Aorta (tissue), 5 donors: ENCODE results near the gene TMEM53. TPM values are rescaled to one million over a fixed set of nuclear protein-coding genes. Genes with fewer than 3 reads are reported as not detected.

Experiments used
- ATAC-seq: fragments of 200-7000 bp; cut with Tn5 transposase; one replicate; pipeline ENCODE4 v1.9.1; 2022; ENCODE audit warnings: moderate library complexity; ENCODE audit not compliant: low FRiP score
- DNase-seq, 2 donors: peaks; one replicate each; pipeline ENCODE4 v3.0.0-alpha.2; 2020
- H3K27ac ChIP-seq, 2 donors: one replicate each; pipeline ENCODE4 v1.5.1; 2013; ENCODE audit warnings: low read length in 2 of 2, mild to moderate bottlenecking in 2 of 2, moderate library complexity in 2 of 2, control low read depth in 1 of 2, inconsistent platforms in 1 of 2, low read depth in 1 of 2
- H3K27me3 ChIP-seq, 2 donors: one replicate each; pipeline ENCODE4 v1.6.1; 2013; ENCODE audit warnings: control low read depth in 1 of 2, low read length in 1 of 2, mild to moderate bottlenecking in 1 of 2, moderate library complexity in 1 of 2; ENCODE audit not compliant: insufficient read depth in 2 of 2, control insufficient read depth in 1 of 2
- H3K36me3 ChIP-seq, 2 donors: one replicate each; pipeline ENCODE4 v1.6.1; 2013; ENCODE audit warnings: control low read depth in 1 of 2, low read length in 1 of 2, mild to moderate bottlenecking in 1 of 2; ENCODE audit not compliant: insufficient read depth in 2 of 2, control insufficient read depth in 1 of 2
- H3K4me1 ChIP-seq, 2 donors: one replicate each; pipeline ENCODE4 v1.6.1; 2013; ENCODE audit warnings: low read length in 2 of 2, control low read depth in 1 of 2, mild to moderate bottlenecking in 1 of 2, moderate library complexity in 1 of 2; ENCODE audit not compliant: insufficient read depth in 2 of 2, control insufficient read depth in 1 of 2
- H3K4me3 ChIP-seq, 2 donors: one replicate each; pipeline ENCODE4 v1.5.1; 2013; ENCODE audit warnings: low read length in 2 of 2, control low read depth in 1 of 2, mild to moderate bottlenecking in 1 of 2
- H3K9me3 ChIP-seq: one replicate; pipeline ENCODE4 v1.6.1; 2013; ENCODE audit warnings: mild to moderate bottlenecking, low read length; ENCODE audit not compliant: control insufficient read depth
- WGBS, 2 donors: extraction: QIAGEN DNeasy Blood & Tissue Kit; methylation state at CpG; one replicate each; pipeline ENCODE4 v1.1.7; 2013; 5-methylcytosine and 5-hydroxymethylcytosine counted together
- intact Hi-C, 2 donors: fragments of 100-400 bp; cut with DNase I; formaldehyde crosslinking; loops; one replicate each; pipeline versions ENCODE4 v1.14.2 to v1.15.0; 2022
- polyA plus RNA-seq, 2 donors: library from polyadenylated mRNA; stranded (reverse); fragments of 200-250 nt; gene quantifications; one replicate each; pipeline ENCODE4 v1.2.3, GENCODE V29; 2013
- total RNA-seq, 2 donors: library from RNA; stranded (reverse); fragmentation: NEBNext Ultra II Directional; extraction: Animal tissue kit (Norgen Biotek cat#: 25700); gene quantifications; one replicate each; pipeline ENCODE4 v1.2.1, GENCODE V29; 2021
- donor health status: healthy with polysubstance abuse.
- donor health status: Bipolar disorder and iron deficiency.
- donor health status: DM: no; HTN: no; CAD: no.
- donor health status: DM: no; HTN: no; CAD: no.
- donor health status: DM: yes; HTN: yes; CAD: no.

Gene TMEM53
- total and polyA plus RNA-seq, 4 donors, result 5.4 to 9.9 (median 7.5) TPM

GRCh38 chr1:44693900-44694299 lies 19.6 kb upstream of the TMEM53 start:
- H3K9me3 ChIP-seq, result no peaks in the 10 kb centered on the region

GRCh38 chr1:44693159-44693558 lies 18.9 kb upstream of the TMEM53 start:
- H3K27ac ChIP-seq, result no peak overlapping the region
- WGBS, 2 donors, result 84 to 90% methylated on average over 2 of the region's 2 CpGs
- ATAC-seq, result no peak
- intact Hi-C loops, result no loop called here
- H3K9me3 ChIP-seq, result no peaks in the 10 kb centered on the region
- no peaks in the 10 kb centered on the region for H3K4me1 ChIP-seq
- H3K36me3 ChIP-seq, result no peaks in the 10 kb centered on the region
- H3K27me3 ChIP-seq, result no peaks in the 10 kb centered on the region
- H3K4me3 ChIP-seq, result no peak overlapping the region
- DNase-seq, result no peak

More at GRCh38 chr1:44693900-44694299, 19.6 kb upstream of the TMEM53 start:
- WGBS, 2 donors, result 88 to 93% methylated on average over 3 of the region's 3 CpGs
- intact Hi-C loops, result no loop called here
- DNase-seq (no peak), ATAC-seq (no peak)
- no peaks in the 10 kb centered on the region for H3K36me3 ChIP-seq
- no peak overlapping the region for H3K4me3 ChIP-seq
- no peak overlapping the region for H3K27ac ChIP-seq
- H3K4me1 ChIP-seq, result no peaks in the 10 kb centered on the region
- no peaks in the 10 kb centered on the region for H3K27me3 ChIP-seq

DNA sequence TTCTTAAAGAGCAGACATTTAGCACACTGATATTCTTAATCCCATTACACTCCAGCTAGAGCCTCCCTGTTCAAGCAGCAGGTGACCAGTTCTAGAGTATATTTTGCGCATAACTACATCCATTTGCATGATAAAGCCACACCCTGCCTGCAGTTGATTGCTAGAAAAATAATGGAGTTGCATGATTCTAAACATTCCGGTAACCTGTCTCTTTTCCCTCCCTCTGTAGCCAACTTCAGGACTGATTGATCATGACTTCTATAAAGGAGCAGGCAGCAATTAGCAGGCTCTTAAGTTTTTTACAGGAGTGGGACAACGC lies 15.1 kb upstream of the TMEM53 start:
- Histone ChIP-seq H3K4me1 (no peaks in the 10 kb centered on the region), H3K4me3 (no peak overlapping the region), H3K27ac (no peak overlapping the region), H3K9me3 (no peaks in the 10 kb centered on the region), H3K27me3 (no peaks in the 10 kb centered on the region), H3K36me3 (no peaks in the 10 kb centered on the region)
- 74 to 83% methylated on average over 3 of the region's 3 CpGs for WGBS, 2 donors
- ATAC-seq (no peak), DNase-seq (no peak)
- intact Hi-C loops, result no loop called here

DNA sequence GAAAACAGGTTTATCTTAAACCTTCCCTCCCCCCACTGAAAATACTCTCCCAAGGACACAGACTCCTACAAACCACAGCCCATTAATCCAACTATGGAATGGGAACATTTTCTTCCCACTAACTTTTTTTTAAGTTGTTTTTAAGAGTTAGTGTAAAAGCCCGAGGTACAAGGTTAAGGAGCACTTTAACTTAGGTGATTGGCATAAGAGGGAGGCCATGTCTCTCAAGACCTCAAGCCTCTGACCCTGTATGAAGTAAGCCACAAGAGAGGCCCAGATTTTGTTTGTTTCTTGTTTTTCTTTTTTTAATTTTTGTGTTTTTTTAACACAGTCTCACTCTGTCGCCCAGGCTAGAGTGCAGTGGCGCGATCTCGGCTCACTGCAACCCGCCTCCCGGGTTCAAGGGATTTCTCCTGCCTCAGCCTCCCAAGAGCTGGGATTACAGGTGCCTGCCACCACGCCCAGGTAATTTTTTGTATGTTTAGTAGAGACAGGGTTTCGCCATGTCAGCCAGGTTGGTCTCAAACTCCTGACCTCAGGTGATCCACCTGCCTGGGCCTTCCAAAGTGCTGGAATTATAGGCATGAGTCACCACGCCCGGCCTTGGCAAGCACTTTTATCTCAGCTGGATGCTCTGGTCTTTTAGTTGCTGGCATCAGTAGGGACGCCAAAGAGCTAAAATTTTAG lies 14.6 kb upstream of the TMEM53 start:
- Histone ChIP-seq H3K27ac (no peak overlapping the region), H3K4me1 (no peaks in the 10 kb centered on the region), H3K27me3 (no peaks in the 10 kb centered on the region), H3K4me3 (no peak overlapping the region), H3K36me3 (no peaks in the 10 kb centered on the region), H3K9me3 (no peaks in the 10 kb centered on the region)
- ATAC-seq, result no peak
- DNase-seq, result no peak
- WGBS, 2 donors, result 84% methylated on average over 12 of the region's 12 CpGs
- intact Hi-C loops, result no loop called here

DNA sequence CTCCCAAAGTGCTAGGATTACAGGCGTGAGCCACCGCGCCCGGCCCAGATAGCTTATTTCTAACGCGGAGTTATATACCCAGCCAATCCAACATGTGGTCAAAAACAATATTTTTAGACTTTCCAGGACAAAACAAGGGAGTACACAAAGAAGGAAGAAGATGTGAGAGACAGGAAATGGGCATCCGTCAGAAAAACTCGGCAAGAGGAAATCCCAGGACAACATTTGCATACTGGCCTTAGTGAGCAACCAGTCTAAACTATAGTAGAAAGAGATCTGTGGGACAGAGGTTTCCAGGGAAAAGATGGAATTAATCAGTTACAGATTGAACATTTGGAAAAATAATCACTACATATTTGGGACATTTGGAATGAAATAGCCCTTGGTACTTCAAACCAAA lies 11.6 kb upstream of the TMEM53 start:
- no peak for ATAC-seq
- 81% methylated on average over 8 of the region's 8 CpGs for WGBS, 2 donors

DNA sequence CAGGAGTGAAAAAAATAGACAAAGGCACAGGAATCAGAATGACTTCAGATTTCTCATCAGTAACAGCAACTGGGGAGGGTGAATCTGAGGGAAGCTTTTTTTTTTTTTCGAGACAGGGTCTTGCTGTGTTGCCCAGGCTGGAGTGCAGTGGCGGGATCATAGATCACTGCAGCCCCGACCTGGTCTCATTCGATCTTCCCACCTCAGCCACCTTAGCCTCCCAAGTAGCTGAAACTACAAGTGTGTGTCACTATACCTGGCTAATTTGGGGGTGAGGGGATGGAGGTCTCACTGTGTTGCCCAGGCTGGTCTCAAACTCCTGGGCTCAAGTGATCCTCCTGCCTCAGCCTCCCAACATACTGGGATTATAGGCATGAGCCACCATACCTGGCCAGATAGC lies 10.9 kb upstream of the TMEM53 start:
- ATAC-seq (no peak), DNase-seq (no peak)
- H3K27ac ChIP-seq, result no peak overlapping the region
- H3K4me3 ChIP-seq, result no peak overlapping the region
- no peaks in the 10 kb centered on the region for H3K4me1 ChIP-seq
- H3K9me3 ChIP-seq, result no peaks in the 10 kb centered on the region
- 88 to 92% methylated on average over 4 of the region's 4 CpGs for WGBS, 2 donors
- intact Hi-C loops, result no loop called here
- H3K27me3 ChIP-seq, result no peaks in the 10 kb centered on the region
- no peaks in the 10 kb centered on the region for H3K36me3 ChIP-seq

More for the DNA sequence above, 11.6 kb upstream of the TMEM53 start:
- DNase-seq, result no peak
- H3K27me3 ChIP-seq, result no peaks in the 10 kb centered on the region
- no peak overlapping the region for H3K4me3 ChIP-seq
- intact Hi-C loops, result no loop called here
- H3K9me3 ChIP-seq, result no peaks in the 10 kb centered on the region
- no peaks in the 10 kb centered on the region for H3K4me1 ChIP-seq
- H3K27ac ChIP-seq, result no peak overlapping the region
- no peaks in the 10 kb centered on the region for H3K36me3 ChIP-seq

- H3K36me3 ChIP-seq, result no peaks in the 10 kb centered on the region
- no peaks in the 10 kb centered on the region for H3K9me3 ChIP-seq
- intact Hi-C loops, result no loop called here
- H3K4me1 ChIP-seq, result no peaks in the 10 kb centered on the region
- no peak for ATAC-seq
- no peaks in the 10 kb centered on the region for H3K27me3 ChIP-seq
- no peak overlapping the region for H3K4me3 ChIP-seq
- DNase-seq, result no peak
- no peak overlapping the region for H3K27ac ChIP-seq
- whole genome bisulfite sequencing, 2 donors, result 89 to 92% methylated on average over 1 of the region's 1 CpG
Observed at GRCh38 chr1:44684525-44684924, 10.2 kb upstream of the TMEM53 start.

GRCh38 chr1:44682883-44683265 lies 8.6 kb upstream of the TMEM53 start:
- 95% methylated on average over 3 of the region's 3 CpGs for whole genome bisulfite sequencing, 2 donors
- H3K36me3 ChIP-seq, result no peaks in the 10 kb centered on the region
- ATAC-seq (no peak), DNase-seq (no peak)
- H3K4me3 ChIP-seq, result no peak overlapping the region
- H3K27me3 ChIP-seq, result no peaks in the 10 kb centered on the region
- H3K9me3 ChIP-seq, result no peaks in the 10 kb centered on the region
- intact Hi-C loops, result no loop called here
- H3K27ac ChIP-seq, result no peak overlapping the region
- no peaks in the 10 kb centered on the region for H3K4me1 ChIP-seq

- H3K27ac ChIP-seq, result no peak overlapping the region
- H3K36me3 ChIP-seq, result no peaks in the 10 kb centered on the region
- DNase-seq (no peak), ATAC-seq (no peak)
- H3K27me3 ChIP-seq, result no peaks in the 10 kb centered on the region
- intact Hi-C loops, result no loop called here
- no peaks in the 10 kb centered on the region for H3K4me1 ChIP-seq
- WGBS, 2 donors, result 76 to 82% methylated on average over 14 of the region's 14 CpGs
- H3K4me3 ChIP-seq, result no peak overlapping the region
- H3K9me3 ChIP-seq, result no peaks in the 10 kb centered on the region
Observed at GRCh38 chr1:44681905-44682882, 7.9 kb upstream of the TMEM53 start.
